CD14-positive monocyte (primary cell): ENCODE measurements around the gene SPATA45. TPM values are rescaled to one million over a fixed set of nuclear protein-coding genes. Genes with fewer than 3 reads are reported as not detected.

Source experiments
- DNase-seq, 3 donors: peaks; one replicate each; pipeline ENCODE4 v3.0.0-alpha.2; 2011 to 2022
- H2AFZ ChIP-seq: 2 replicates; pipeline ENCODE4 v1.6.0; 2012; ENCODE audit warnings: mild to moderate bottlenecking, low read depth, low read length, inconsistent platforms; ENCODE audit not compliant: insufficient read depth, poor library complexity, severe bottlenecking
- H3K27ac ChIP-seq, 2 donors: 1 replicate in 1 of 2; 2 replicates in 1 of 2; pipeline ENCODE4 v1.5.1; 2012 to 2013; ENCODE audit warnings: low read length in 2 of 2, control low read depth in 1 of 2, inconsistent platforms in 1 of 2, low read depth in 1 of 2, mild to moderate bottlenecking in 1 of 2
- H3K27me3 ChIP-seq, 2 donors: one replicate each; pipeline versions ENCODE4 v1.6.0 to v1.6.1; 2011 to 2013; ENCODE audit warnings: low read length in 2 of 2; ENCODE audit not compliant: control insufficient read depth in 2 of 2, insufficient read depth in 2 of 2
- H3K36me3 ChIP-seq, 2 donors: replicated peaks in 1 of 2; 1 replicate in 1 of 2; 2 replicates in 1 of 2; pipeline versions ENCODE4 v1.5.1 to v1.6.1; 2012 to 2013; ENCODE audit warnings: low read length in 2 of 2, control low read depth in 1 of 2, inconsistent platforms in 1 of 2, mild to moderate bottlenecking in 1 of 2; ENCODE audit not compliant: insufficient read depth in 2 of 2, control insufficient read depth in 1 of 2
- H3K4me1 ChIP-seq, 2 donors: 1 replicate in 1 of 2; 2 replicates in 1 of 2; pipeline versions ENCODE4 v1.5.1 to v1.6.1; 2012 to 2013; ENCODE audit warnings: low read length in 2 of 2, control low read depth in 1 of 2, inconsistent platforms in 1 of 2, mild to moderate bottlenecking in 1 of 2, moderate library complexity in 1 of 2; ENCODE audit not compliant: insufficient read depth in 2 of 2, control insufficient read depth in 1 of 2
- H3K4me2 ChIP-seq: replicated peaks from 2 replicates; pipeline ENCODE3; 2012; ENCODE audit warnings: low read length, moderate library complexity, mild to moderate bottlenecking; ENCODE audit not compliant: poor library complexity, severe bottlenecking; ENCODE audit errors: extremely low read depth
- H3K4me3 ChIP-seq, 3 experiments: fragments of 200-600 bp in 1 of 3; sonication (generic) in 1 of 3; replicated peaks in 1 of 3; 1 replicate in 2 of 3; 2 replicates in 1 of 3; pipeline ENCODE4 v1.5.1; 2011 to 2013; ENCODE audit warnings: low read length in 3 of 3, mild to moderate bottlenecking in 3 of 3, control low read depth in 2 of 3, low read depth in 2 of 3, inconsistent platforms in 1 of 3, moderate library complexity in 1 of 3
- H3K79me2 ChIP-seq: 2 replicates; pipeline ENCODE4 v1.6.0; 2012; ENCODE audit warnings: mild to moderate bottlenecking, control low read depth, inconsistent platforms, low read length, moderate library complexity; ENCODE audit not compliant: insufficient read depth
- H3K9ac ChIP-seq: 2 replicates; pipeline ENCODE4 v1.6.0; 2017; ENCODE audit warnings: low read length, mild to moderate bottlenecking; ENCODE audit not compliant: insufficient read depth, poor library complexity, severe bottlenecking
- H3K9me3 ChIP-seq, 2 donors: replicated peaks in 1 of 2; 1 replicate in 1 of 2; 2 replicates in 1 of 2; pipeline versions ENCODE4 v1.5.1 to v1.6.1; 2012 to 2013; ENCODE audit warnings: low read length in 2 of 2, control low read depth in 1 of 2; ENCODE audit not compliant: control insufficient read depth in 1 of 2, insufficient read depth in 1 of 2
- H4K20me1 ChIP-seq: 2 replicates; pipeline ENCODE4 v1.6.0; 2012; ENCODE audit warnings: mild to moderate bottlenecking, low read length, control low read depth, moderate library complexity; ENCODE audit not compliant: insufficient read depth
- H3K27ac Mint-ChIP-seq, 7 donors: one replicate each; pipeline ENCODE4 v1.8.0; 2020; ENCODE audit warnings: mild to moderate bottlenecking in 7 of 7, mixed read lengths in 7 of 7, moderate library complexity in 6 of 7, inconsistent platforms in 2 of 7
- H3K27me3 Mint-ChIP-seq, 3 donors: one replicate each; pipeline ENCODE4 v1.8.0; 2021 to 2022; ENCODE audit warnings: low read depth in 3 of 3, mild to moderate bottlenecking in 3 of 3, mixed read lengths in 3 of 3, moderate library complexity in 3 of 3, inconsistent platforms in 1 of 3
- H3K36me3 Mint-ChIP-seq, 2 donors: one replicate each; pipeline ENCODE4 v1.8.0; 2020; ENCODE audit warnings: mixed read lengths in 2 of 2, inconsistent platforms in 1 of 2, mild to moderate bottlenecking in 1 of 2
- H3K4me1 Mint-ChIP-seq: one replicate; pipeline ENCODE4 v1.8.0; 2020; ENCODE audit warnings: mild to moderate bottlenecking, mixed read lengths
- H3K4me3 Mint-ChIP-seq, 2 donors: one replicate each; pipeline ENCODE4 v1.8.0; 2020; ENCODE audit warnings: mild to moderate bottlenecking in 2 of 2, mixed read lengths in 2 of 2, moderate library complexity in 1 of 2
- H3K9me3 Mint-ChIP-seq, 7 donors: one replicate each; pipeline ENCODE4 v1.8.0; 2020 to 2022; ENCODE audit warnings: mixed read lengths in 7 of 7, mild to moderate bottlenecking in 6 of 7, moderate library complexity in 6 of 7, inconsistent platforms in 2 of 7
- CTCF ChIP-seq: fragments of 200-600 bp; IDR thresholded peaks from one replicate; pipeline ENCODE4 v1.8.0; 2022; ENCODE audit warnings: antibody characterized with exemption, mild to moderate bottlenecking
- WGBS: methylation state at CpG from one replicate; pipeline ENCODE4 v1.1.5; 2013; ENCODE audit warnings: missing lambda C conversion rate; ENCODE audit not compliant: insufficient coverage; 5-methylcytosine and 5-hydroxymethylcytosine counted together
- intact Hi-C, 2 donors: fragments of 100-400 bp; cut with micrococcal nuclease; formaldehyde crosslinking; loops; one replicate each; pipeline versions ENCODE4 v1.15.0 to v1.15.1; 2023
- polyA plus RNA-seq, 3 donors: library from polyadenylated mRNA; depleted of rRNA in 1 of 3; unstranded in 2 of 3; stranded (reverse) in 1 of 3; fragments of 300-500 nt in 2 of 3; fragments of >200 nt in 1 of 3; fragmentation: Illumina TruSeq in 2 of 3; gene quantifications; 1 replicate in 2 of 3; 2 replicates in 1 of 3; pipeline ENCODE4 v1.2.3, GENCODE V29; 2012 to 2021

SPATA45 gene
- polyA plus RNA-seq, 3 donors, result 0.29 TPM; not detected in 2

- no peak for TF ChIP-seq CTCF
- no peaks in the 10 kb centered on the region for H4K20me1 ChIP-seq
- no peak overlapping the region for H3K27ac ChIP-seq
- no peak for DNase-seq
- H3K4me3 ChIP-seq, result no peak overlapping the region
- peaks cover 25 to 35% of the 10 kb centered on the region in 2 donors for H3K4me1 ChIP-seq
- no peak overlapping the region for H2AFZ ChIP-seq
- H3K79me2 ChIP-seq, result peaks cover 47% of the 10 kb centered on the region
- peaks cover 0 to 2% (median 0%) of the 10 kb centered on the region in 3 donors for H3K27me3 Mint-ChIP-seq
- H3K36me3 Mint-ChIP-seq, result peaks cover 44 to 47% of the 10 kb centered on the region in 2 donors
- peak overlapping the region in 2 of 7 donors; percentile 27 to 89 for H3K27ac Mint-ChIP-seq
- H3K9me3 ChIP-seq, result no peaks in the 10 kb centered on the region
- no peak overlapping the region for H3K4me3 Mint-ChIP-seq
- H3K36me3 ChIP-seq, result peaks cover 44 to 59% of the 10 kb centered on the region in 2 donors
- H3K9me3 Mint-ChIP-seq, result no peaks in the 10 kb centered on the region
- intact Hi-C loops, result loop anchor here in 1 of 2 donors (10.0 kb wide), 1 partner anchor 331 kb away; no protein-coding TSS in a partner anchor
- H3K9ac ChIP-seq, result no peak overlapping the region
- no peak overlapping the region for H3K4me2 ChIP-seq
- WGBS, result no CpG with 5 or more reads among the region's 1 CpG
- no peaks in the 10 kb centered on the region for H3K27me3 ChIP-seq
- H3K4me1 Mint-ChIP-seq, result peaks cover 25% of the 10 kb centered on the region
Observed at GRCh38 chr1:212785871-212786270, 61.6 kb downstream of the SPATA45 start.

GRCh38 chr1:212783976-212784375, 63.5 kb downstream of the SPATA45 start:
- H3K27me3 Mint-ChIP-seq, result peaks cover 0 to 2% (median 0%) of the 10 kb centered on the region in 3 donors
- no peak for TF ChIP-seq CTCF
- Histone ChIP-seq H3K36me3 (peaks cover 48 to 62% of the 10 kb centered on the region in 2 donors), H3K9me3 (no peaks in the 10 kb centered on the region), H3K9ac (no peak overlapping the region), H4K20me1 (no peaks in the 10 kb centered on the region), H3K4me2 (no peak overlapping the region), H3K4me1 (peaks cover 8 to 17% of the 10 kb centered on the region in 2 donors), H3K4me3 (no peak overlapping the region), H3K27me3 (no peaks in the 10 kb centered on the region), H2AFZ (no peak overlapping the region), H3K27ac (no peak overlapping the region), H3K79me2 (peaks cover 29% of the 10 kb centered on the region)
- peaks cover 44 to 47% of the 10 kb centered on the region in 2 donors for H3K36me3 Mint-ChIP-seq
- H3K9me3 Mint-ChIP-seq, result no peaks in the 10 kb centered on the region
- H3K4me3 Mint-ChIP-seq, result no peak overlapping the region
- no peak for DNase-seq
- intact Hi-C loops, result loop anchor here (5.0 to 10.0 kb wide), 3 partner anchors 117 to 329 kb away; no protein-coding TSS in a partner anchor
- WGBS, result no CpG with 5 or more reads among the region's 1 CpG
- peak overlapping the region in 1 of 7 donors; percentile 64 for H3K27ac Mint-ChIP-seq
- H3K4me1 Mint-ChIP-seq, result peaks cover 16% of the 10 kb centered on the region
